ENCODE results near the gene SELENOF. TPM values are rescaled to one million over a fixed set of nuclear protein-coding genes. Genes with fewer than 3 reads are reported as not detected.

SELENOF gene
- polyA plus RNA-seq, 1 of the 3 experiments (the other 2 are of a cell fraction), result 155 TPM

- H3K9me2 ChIP-seq, result no peaks in the 10 kb centered on the region
- H3K27ac ChIP-seq (ENCODE audit: low read depth in 2 of 2, low read length in 1 of 2), result no peak overlapping the region
- 0 out of 2 replicates have a peak, but pooled peaks cover 3% of the 10 kb centered on the region for H3K79me2 ChIP-seq (ENCODE audit: insufficient read depth)
- H2AFZ ChIP-seq (ENCODE audit: low read depth), result no peak overlapping the region
- H3K4me1 ChIP-seq (ENCODE audit: control insufficient read depth in 1 of 2, insufficient read depth in 2 of 2, low read depth in 1 of 2, low read length in 1 of 2), result no peaks in the 10 kb centered on the region
- no peaks in the 10 kb centered on the region for H3K27me3 ChIP-seq (ENCODE audit: insufficient read depth)
- H3K4me3 ChIP-seq (ENCODE audit: low read depth in 2 of 2, low read length in 1 of 2), result no peak overlapping the region
- H3K9me3 ChIP-seq, result no peaks in the 10 kb centered on the region
- no peaks in the 10 kb centered on the region for H3F3A ChIP-seq (replicated peaks; ENCODE audit: insufficient read depth)
- ChIA-PET POLR2A (no interaction called here), CTCF (interaction anchor here (1.0 to 1.3 kb wide), 2 partner anchors 25 to 155 kb away, joined by 3 read pairs; partner anchors contain the start of gene SH3GLB1)
- WGBS (ENCODE audit: low lambda C conversion rate), result 93% methylated on average over 3 of the region's 3 CpGs
- no peak overlapping the region for H3K9ac ChIP-seq
- TF ChIP-seq POLR2AphosphoS5 (IDR thresholded peaks at IDR 0.05; ENCODE audit: low read depth, low read length), result no peak
- no peak for TF ChIP-seq SIN3A (IDR thresholded peaks at IDR 0.05; ENCODE audit: borderline replicate concordance, low read depth, low read length)
- no peak for TF ChIP-seq FOXM1 (IDR thresholded peaks at IDR 0.05; ENCODE audit: low read depth)
- TF ChIP-seq YY1 (IDR thresholded peaks at IDR 0.05; ENCODE audit: low read depth), result no peak
- no peak for TF ChIP-seq TEAD4 (IDR thresholded peaks at IDR 0.05; ENCODE audit: borderline replicate concordance, insufficient read depth)
- no peak for TF ChIP-seq SMC3 (IDR thresholded peaks at IDR 0.05; ENCODE audit: low read depth, low read length)
- TF ChIP-seq EZH2phosphoT487 (IDR thresholded peaks at IDR 0.05; ENCODE audit: borderline replicate concordance, low read depth), result no peak
- TF ChIP-seq, protein P1, sequence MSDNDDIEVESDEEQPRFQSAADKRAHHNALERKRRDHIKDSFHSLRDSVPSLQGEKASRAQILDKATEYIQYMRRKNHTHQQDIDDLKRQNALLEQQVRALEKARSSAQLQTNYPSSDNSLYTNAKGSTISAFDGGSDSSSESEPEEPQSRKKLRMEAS (IDR thresholded peaks at IDR 0.05; ENCODE audit: low read depth), result no peak
- TF ChIP-seq RXRA (IDR thresholded peaks at IDR 0.05; ENCODE audit: borderline replicate concordance, low read depth), result no peak
- no peak for TF ChIP-seq CTCF (IDR thresholded peaks at IDR 0.05)
- TF ChIP-seq GABPA (IDR thresholded peaks at IDR 0.05; ENCODE audit: low read depth), result no peak
- TF ChIP-seq FOXJ3 (CRISPR knock-in tag; IDR thresholded peaks at IDR 0.05), result no peak
- TF ChIP-seq TCF12 (IDR thresholded peaks at IDR 0.05), result no peak
- TF ChIP-seq NFIC (IDR thresholded peaks at IDR 0.05; ENCODE audit: borderline replicate concordance), result no peak
- no peak for TF ChIP-seq JUND (IDR thresholded peaks at IDR 0.05)
- no peak for TF ChIP-seq RCOR1 (IDR thresholded peaks at IDR 0.05; ENCODE audit: low read length)
- TF ChIP-seq, protein P2, sequence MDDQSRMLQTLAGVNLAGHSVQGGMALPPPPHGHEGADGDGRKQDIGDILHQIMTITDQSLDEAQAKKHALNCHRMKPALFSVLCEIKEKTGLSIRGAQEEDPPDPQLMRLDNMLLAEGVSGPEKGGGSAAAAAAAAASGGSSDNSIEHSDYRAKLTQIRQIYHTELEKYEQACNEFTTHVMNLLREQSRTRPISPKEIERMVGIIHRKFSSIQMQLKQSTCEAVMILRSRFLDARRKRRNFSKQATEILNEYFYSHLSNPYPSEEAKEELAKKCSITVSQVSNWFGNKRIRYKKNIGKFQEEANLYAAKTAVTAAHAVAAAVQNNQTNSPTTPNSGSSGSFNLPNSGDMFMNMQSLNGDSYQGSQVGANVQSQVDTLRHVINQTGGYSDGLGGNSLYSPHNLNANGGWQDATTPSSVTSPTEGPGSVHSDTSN (IDR thresholded peaks at IDR 0.05), result no peak
- H3K4me2 ChIP-seq, result no peak overlapping the region
- no peaks in the 10 kb centered on the region for H4K20me1 ChIP-seq (ENCODE audit: insufficient read depth)
- H3K36me3 ChIP-seq (replicated peaks in 1 of 2; ENCODE audit: control insufficient read depth in 1 of 2, insufficient read depth in 2 of 2, low read length in 1 of 2), result peaks cover 0 to 25% of the 10 kb centered on the region in 2 experiments
- no peak for DNase-seq
Measured at GRCh38 chr1:86858524-86859261, 55.2 kb downstream of the SELENOF start.

Data from SK-N-SH (cell line).